UCSD-AML1 (cell line): ENCODE results near the gene GSTM2.

ENCODE experiments used
- DNase-seq: peaks from one replicate; lab custom pipeline; 2025; ENCODE audit not compliant: unreplicated experiment; lab: John Stamatoyannopoulos, UW

GSTM2 gene

DNA sequence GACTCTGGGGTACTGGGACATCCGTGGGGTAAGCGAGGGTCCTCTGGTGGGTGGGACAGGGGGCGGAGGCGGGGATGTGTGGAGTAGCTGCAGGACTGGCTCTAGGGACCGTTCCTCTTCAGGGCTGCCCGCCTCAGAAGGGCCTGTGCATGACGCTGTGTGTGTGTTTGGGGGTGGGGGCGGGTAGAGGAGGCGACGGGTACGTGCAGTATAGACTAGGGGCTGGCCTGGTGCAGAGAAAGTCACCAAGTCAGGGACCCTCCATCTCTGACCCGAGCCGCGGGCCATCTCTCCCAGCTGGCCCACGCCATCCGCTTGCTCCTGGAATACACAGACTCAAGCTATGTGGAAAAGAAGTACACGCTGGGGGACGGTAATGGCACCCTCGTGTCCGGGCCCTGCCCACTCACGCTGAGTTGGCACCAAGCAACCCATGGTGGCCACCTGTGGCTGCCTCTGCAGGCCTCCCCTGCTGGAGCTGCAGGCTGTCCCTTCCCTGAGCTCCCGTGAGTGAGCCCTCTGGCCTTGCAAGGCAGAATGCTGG lies 44.5 kb downstream of the GSTM2 start:
- no peak for DNase-seq

DNA sequence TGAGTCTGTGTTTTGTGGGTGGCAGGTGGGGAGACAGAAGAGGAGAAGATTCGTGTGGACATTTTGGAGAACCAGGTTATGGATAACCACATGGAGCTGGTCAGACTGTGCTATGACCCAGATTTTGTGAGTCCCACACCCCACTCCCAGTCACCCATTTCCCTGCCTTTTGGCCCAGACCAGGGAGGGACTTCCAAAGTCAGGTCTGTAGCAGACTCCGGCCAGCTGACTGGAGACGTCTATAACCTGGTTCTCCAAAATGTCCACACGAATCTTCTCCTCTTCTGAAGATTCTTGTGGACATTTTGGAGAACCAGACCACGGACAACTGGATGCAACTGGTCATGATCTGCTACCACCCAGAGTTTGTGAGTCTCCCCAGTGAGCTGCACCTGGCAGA lies 45.8 kb downstream of the GSTM2 start:
- DNase-seq: no peak

DNA sequence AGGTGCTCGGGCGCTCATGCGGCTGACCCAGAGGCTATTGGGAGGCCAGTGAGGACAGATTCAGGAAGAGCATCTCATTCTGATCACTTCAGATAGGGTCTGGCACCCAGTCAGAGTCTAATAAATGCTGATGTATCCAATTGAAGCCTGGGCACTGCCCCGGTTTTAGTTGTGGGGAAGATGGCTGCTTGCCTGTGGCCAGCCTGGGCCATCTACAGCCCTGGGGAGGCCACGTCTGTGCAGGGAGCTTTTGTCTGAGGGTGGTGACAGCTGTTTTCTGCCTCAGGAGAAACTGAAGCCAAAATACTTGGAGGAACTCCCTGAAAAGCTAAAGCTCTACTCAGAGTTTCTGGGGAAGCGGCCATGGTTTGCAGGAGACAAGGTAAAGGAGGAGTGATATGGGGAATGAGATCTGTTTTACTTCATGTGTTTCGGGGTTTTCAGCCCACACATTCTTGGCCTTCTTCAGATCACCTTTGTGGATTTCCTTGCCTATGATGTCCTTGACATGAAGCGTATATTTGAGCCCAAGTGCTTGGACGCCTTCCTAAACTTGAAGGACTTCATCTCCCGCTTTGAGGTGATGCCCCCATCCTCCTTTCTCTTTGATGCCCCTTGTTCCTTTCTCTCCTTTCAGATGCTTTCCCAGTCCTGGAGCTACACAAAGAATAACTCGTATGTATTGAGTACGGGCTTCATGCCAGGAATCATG lies 47.0 kb downstream of the GSTM2 start:
- no peak for DNase-seq

DNA sequence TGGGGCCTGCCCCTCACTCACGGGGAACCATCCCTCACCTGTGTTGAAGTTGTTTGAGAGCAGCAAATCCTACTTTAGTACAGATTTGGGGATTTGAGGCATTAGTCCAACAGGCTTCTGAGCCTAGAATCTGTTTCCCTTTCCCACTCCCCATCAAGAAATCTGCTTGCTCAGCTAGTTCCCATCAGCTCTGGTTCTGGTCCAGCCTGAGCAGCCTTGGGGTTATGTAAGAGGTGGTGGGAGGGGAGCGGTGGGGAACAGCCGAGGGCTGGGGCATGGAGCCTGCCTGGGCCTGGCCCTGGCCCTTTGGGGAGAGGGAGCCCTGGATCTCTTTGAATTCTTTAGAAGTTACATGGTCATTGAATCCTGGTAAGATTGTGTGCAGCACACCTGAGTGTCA lies 48.3 kb downstream of the GSTM2 start:
- DNase-seq: no peak

DNA sequence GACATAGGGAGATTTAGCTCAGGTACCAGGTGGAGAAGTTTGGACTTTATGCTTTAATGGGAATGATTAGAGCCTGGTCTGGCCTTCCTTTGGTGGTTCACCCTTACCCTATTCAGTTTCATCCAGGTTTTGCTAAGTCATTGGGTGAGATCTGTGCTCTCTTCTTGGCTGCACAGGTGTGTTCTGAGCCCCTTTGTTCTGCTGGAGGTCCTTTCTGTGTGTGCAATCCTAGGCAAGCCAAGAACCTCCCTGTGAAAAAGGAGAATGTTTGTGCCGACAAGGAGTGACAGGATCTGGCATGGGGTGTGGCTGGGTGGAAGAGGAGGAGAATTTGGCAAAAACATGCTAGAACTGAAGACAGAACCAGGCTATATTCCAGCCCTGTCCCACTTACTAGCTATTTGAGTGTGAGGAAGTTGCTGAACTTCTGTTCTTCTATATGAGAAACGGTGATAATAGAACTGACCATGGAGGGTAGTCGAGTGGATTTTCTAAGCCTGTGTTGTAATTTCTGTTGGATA lies 48.8 kb downstream of the GSTM2 start:
- no peak for DNase-seq

DNA sequence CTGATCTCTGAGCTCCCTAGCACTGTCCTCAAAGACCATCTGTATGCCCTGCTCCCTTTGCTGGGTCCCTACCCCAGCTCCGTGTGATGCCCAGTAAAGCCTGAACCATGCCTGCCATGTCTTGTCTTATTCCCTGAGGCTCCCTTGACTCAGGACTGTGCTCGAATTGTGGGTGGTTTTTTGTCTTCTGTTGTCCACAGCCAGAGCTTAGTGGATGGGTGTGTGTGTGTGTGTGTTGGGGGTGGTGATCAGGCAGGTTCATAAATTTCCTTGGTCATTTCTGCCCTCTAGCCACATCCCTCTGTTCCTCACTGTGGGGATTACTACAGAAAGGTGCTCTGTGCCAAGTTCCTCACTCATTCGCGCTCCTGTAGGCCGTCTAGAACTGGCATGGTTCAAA lies 49.9 kb downstream of the GSTM2 start:
- no peak for DNase-seq

DNA sequence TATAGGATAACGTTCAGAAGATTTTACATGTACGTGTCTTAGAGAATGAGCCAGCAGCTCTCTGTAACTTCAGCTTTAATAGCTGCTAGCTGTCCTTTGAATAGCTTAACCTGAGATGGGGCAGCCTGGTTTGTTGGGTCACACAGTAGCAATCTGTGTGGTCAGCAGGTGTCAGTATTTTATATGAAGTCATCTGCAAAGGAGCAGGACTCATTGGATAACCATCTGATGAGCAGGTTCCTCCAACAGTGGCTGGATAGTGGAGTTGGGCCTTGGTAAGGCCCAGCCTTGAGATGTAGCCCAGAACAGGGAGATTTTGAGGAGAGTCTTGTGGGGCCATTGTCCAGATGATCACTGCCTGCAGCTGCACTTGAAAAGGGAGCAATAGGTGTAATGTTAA lies 50.6 kb downstream of the GSTM2 start:
- no peak for DNase-seq

DNA sequence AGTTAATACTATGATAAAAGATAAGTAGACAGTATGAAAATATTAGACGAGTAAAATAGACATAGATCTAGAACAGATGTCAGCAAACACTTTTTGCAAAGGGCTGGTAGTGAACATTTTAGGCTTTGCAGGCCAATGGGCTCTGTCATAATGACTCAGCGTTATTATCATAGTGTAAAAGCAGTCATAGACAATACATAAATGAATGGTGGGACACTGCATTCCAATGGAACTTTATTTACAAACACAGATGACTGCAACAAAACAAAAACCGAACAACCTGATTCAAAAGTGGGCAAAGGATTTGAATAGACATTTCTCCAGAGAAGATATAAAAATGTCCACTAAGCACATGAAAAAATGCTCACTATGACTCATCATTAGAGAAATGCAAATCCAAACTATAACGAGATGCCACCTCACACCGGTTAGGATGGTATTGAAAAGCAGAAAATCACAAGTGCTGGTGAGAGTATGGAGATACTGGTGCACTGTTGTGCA lies 51.5 kb downstream of the GSTM2 start:
- no peak for DNase-seq

DNA sequence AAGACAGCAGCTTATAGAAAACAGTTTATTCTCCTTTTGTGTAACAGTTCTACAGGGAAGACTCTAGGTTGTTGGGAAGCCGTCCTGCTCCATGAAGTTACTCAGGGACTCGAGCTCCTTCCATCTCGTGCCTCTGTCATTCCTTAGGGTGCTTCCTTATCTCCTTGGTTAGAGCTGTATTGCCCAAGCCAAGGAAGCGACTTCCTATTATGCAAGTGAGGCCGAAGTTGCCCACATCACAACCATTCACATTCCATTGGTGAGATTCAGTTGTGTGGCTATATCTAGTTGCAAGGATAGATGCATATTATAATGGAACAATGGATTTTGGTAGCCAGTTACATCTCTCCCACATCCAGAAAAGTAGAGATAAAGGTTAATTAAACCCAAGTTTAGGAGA lies 53.2 kb downstream of the GSTM2 start:
- DNase-seq: no peak

DNA sequence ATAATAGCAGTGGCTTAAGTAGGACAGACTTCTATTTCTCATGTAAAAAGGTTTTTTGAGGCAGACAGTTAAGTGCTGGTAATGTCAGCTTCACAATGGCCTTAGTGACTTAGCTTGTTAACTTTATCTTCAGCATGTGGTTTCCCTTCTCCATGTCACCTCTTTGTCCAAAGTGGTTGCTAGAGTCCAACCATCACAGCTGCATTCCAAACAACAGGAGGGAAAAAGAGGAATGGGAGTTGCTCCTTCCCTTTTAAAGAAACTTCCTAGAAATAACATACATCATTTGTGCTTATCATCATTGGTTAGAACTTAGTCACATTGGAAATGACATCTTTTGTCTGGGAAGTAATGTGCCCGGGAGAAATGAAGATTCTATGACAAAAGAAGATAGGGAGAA lies 54.1 kb downstream of the GSTM2 start:
- no peak for DNase-seq

DNA sequence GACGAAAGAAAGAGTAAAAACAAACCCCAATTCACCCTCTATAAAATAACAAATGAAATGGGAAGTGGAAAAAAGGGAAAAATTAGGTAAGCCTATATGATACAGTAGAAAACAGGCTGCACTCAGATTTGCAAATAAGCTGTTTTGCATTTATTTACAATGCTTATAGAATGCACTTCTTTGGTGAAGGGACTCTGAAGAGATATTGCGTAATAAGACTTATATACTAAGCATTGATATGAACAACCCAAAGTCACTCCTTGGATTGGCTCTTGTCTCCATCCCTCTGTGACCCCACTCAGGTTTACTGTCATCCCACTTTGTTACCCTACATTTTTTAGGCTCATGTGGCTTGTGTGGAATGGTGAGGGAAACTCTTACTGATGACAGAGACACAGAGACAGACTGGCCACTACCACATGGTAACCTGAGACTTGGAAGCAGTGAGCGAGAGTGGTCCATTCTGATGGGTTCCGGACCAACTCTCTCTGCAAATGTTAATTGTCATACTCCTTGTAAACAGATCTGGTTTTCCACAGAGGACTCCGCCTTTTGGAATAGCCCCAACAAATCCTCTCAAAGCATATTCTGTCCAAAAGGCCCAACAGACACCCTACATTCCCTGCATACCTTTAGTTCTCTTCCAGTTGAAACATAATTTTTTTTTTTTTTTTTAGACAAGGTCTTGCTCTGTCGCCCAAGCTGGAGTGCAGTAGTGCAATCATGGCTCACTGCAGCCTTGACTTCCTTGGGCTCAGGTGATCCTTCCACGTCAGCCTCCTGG lies 55.2 kb downstream of the GSTM2 start:
- DNase-seq: no peak
